Measurements from ENCODE around the gene NISCH. TPM values are rescaled to one million over a fixed set of nuclear protein-coding genes. Genes with fewer than 3 reads are reported as not detected.

The NISCH gene
- total RNA-seq, 1 experiment from 2014 or later, result 72.8 TPM

DNA sequence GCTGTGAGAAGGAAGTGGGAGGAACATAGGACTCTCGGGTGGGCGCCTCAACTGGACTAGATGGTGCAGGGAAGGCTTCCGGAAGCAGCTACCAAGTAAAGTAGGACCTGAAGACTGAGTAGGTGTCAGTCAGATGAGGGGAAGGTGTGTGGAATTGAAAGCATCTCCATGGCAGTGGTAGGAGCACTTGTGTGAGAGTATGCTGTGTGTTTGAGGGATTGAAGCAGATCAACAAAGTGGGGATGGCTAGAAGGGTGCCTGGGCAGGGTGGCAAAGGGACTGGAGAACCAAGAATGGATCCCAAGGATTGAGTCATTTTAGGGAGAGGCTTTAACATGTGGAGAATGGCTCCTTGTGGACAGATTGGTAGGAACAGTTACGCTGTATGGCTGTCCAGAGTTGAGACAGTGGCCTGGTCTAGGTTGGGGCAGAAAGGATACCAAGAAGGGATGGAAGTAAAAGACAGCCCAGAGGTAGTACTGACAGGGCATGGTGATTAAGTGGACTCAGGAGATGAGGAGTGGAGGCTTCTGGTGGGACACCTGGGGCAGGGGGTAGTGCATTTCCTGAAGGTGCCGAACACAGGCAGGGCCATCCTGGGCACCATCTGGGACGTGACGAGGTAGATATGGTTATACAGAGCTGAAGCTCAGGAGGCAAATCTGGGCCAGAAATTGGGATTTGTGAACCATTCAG is 82.5 kb downstream of the NISCH start:
- Histone ChIP-seq H3K36me3 (ENCODE audit: control insufficient read depth in 1 of 2, insufficient read depth in 2 of 2, low read length in 2 of 2) (peaks cover 0 to 7% of the 10 kb centered on the region in 2 experiments; a peak in 1 of 4 replicates), H3K27ac (ENCODE audit: low read depth, low read length) (peak overlapping the region; percentile 79; the same call in 1 of the 2 replicates), H3K79me2 (ENCODE audit: insufficient read depth, low read length) (peaks cover 59% of the 10 kb centered on the region), H3K4me1 (ENCODE audit: control insufficient read depth in 1 of 2, insufficient read depth in 2 of 2, low read length in 2 of 2) (peaks cover 7 to 24% of the 10 kb centered on the region in 2 experiments; a peak in 3 of 4 replicates), H3K4me3 (replicated peaks in 1 of 2; ENCODE audit: low read depth in 1 of 2, low read length in 2 of 2) (peak overlapping the region; percentile 86 to 93), H3K27me3 (ENCODE audit: insufficient read depth, low read length) (no peaks in the 10 kb centered on the region), H3K9ac (ENCODE audit: low read length) (peak overlapping the region; percentile 98), H3K9me2 (ENCODE audit: insufficient read depth) (no peaks in the 10 kb centered on the region), H3K4me2 (ENCODE audit: low read length) (peak overlapping the region; percentile 84), H4K20me1 (ENCODE audit: insufficient read depth) (no peaks in the 10 kb centered on the region), H2AFZ (ENCODE audit: low read depth, low read length, poor library complexity, severe bottlenecking) (no peak overlapping the region), H3K9me3 (ENCODE audit: control insufficient read depth in 1 of 2, insufficient read depth in 1 of 2, low read depth in 1 of 2, low read length in 2 of 2) (no peaks in the 10 kb centered on the region)
- ChIA-PET RAD21 (ENCODE audit: low non-redundant PET in 1 of 2, low total read pairs in 2 of 2, uncharacterized antibody in 2 of 2, unreplicated experiment in 2 of 2) (no interaction called here), CTCF (no interaction called here), POLR2A (interaction anchor here (1.2 kb wide), 1 partner anchor 99 kb away, joined by 3 read pairs; no protein-coding TSS in a partner anchor)
- ATAC-seq, result no peak
- no peak for DNase-seq (ENCODE audit: low read depth, low spot score)
- BruUV-seq (replicated peaks), result no TSS peak
- TF ChIP-seq JUND (IDR thresholded peaks at IDR 0.05), result no peak
- TF ChIP-seq POLR2AphosphoS5 (IDR thresholded peaks at IDR 0.05; ENCODE audit: low read depth, low read length), result no peak
- TF ChIP-seq CBX3 (IDR thresholded peaks at IDR 0.05; ENCODE audit: low read depth), result no peak
- intact Hi-C loops (cut with micrococcal nuclease), result loop anchor here (2.0 kb wide), 1 partner anchor 145 kb away; no protein-coding TSS in a partner anchor

DNA sequence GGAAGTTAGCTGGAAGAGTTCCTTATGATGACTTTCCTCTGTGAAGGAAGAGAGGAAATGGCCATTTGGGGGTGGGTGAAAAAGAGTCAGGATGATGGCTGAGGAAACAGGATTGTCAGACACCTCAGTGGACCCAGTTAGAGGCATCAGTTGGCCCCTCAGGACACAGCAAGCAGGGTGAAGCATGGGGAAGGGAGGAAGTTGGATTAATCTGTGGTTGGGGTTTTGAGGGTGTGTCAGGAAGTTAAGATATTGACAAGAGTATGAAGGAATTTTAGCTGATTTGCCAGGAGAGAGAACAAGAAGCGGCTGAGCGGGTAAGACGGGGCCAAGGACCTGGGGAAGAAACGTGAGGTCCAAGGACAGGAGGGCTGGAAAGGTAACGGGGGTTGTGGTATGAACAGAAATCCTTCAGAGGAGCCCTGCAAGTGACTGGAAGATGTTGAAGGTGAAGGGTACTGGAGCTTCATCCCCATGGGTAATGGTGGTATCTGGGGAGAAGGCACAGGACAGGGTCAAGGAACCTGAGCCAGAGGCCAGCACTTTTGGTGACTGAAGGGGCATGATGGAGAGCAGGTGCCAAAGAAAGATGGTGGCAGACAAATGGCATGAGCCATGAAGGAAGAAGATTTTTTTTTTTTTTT is 83.7 kb downstream of the NISCH start:
- H3K9ac ChIP-seq (ENCODE audit: low read length), result no peak overlapping the region
- intact Hi-C loops (cut with micrococcal nuclease), result no loop called here
- H3K9me3 ChIP-seq (ENCODE audit: control insufficient read depth in 1 of 2, insufficient read depth in 1 of 2, low read depth in 1 of 2, low read length in 2 of 2), result no peaks in the 10 kb centered on the region
- ChIA-PET CTCF (no interaction called here), POLR2A (interaction anchor here (0.7 kb wide), 1 partner anchor 328 kb away, joined by 3 read pairs; no protein-coding TSS in a partner anchor), RAD21 (ENCODE audit: low non-redundant PET in 1 of 2, low total read pairs in 2 of 2, uncharacterized antibody in 2 of 2, unreplicated experiment in 2 of 2) (no interaction called here)
- peaks cover 7 to 21% of the 10 kb centered on the region in 2 experiments; a peak in 3 of 4 replicates for H3K4me1 ChIP-seq (ENCODE audit: control insufficient read depth in 1 of 2, insufficient read depth in 2 of 2, low read length in 2 of 2)
- no peak for ATAC-seq
- H3K79me2 ChIP-seq (ENCODE audit: insufficient read depth, low read length), result peaks cover 55% of the 10 kb centered on the region
- no peak overlapping the region for H2AFZ ChIP-seq (ENCODE audit: low read depth, low read length, poor library complexity, severe bottlenecking)
- no peak overlapping the region for H3K4me3 ChIP-seq (replicated peaks in 1 of 2; ENCODE audit: low read depth in 1 of 2, low read length in 2 of 2)
- no peak overlapping the region for H3K4me2 ChIP-seq (ENCODE audit: low read length)
- peaks cover 0 to 7% of the 10 kb centered on the region in 2 experiments; a peak in 1 of 4 replicates for H3K36me3 ChIP-seq (ENCODE audit: control insufficient read depth in 1 of 2, insufficient read depth in 2 of 2, low read length in 2 of 2)
- DNase-seq (ENCODE audit: low read depth, low spot score), result no peak
- H3K27me3 ChIP-seq (ENCODE audit: insufficient read depth, low read length), result no peaks in the 10 kb centered on the region
- BruUV-seq (replicated peaks), result no TSS peak
- H3K27ac ChIP-seq (ENCODE audit: low read depth, low read length), result no peak overlapping the region
- H3K9me2 ChIP-seq (ENCODE audit: insufficient read depth), result no peaks in the 10 kb centered on the region
- no peaks in the 10 kb centered on the region for H4K20me1 ChIP-seq (ENCODE audit: insufficient read depth)
- TF ChIP-seq SRF (IDR thresholded peaks at IDR 0.05; ENCODE audit: low read depth) (no peak), RAD21 (IDR thresholded peaks at IDR 0.05; ENCODE audit: low read depth) (no peak), ZFX (IDR thresholded peaks at IDR 0.05) (no peak), SP1 (IDR thresholded peaks at IDR 0.05; ENCODE audit: low read depth) (no peak)
- TF ChIP-seq, protein P1, sequence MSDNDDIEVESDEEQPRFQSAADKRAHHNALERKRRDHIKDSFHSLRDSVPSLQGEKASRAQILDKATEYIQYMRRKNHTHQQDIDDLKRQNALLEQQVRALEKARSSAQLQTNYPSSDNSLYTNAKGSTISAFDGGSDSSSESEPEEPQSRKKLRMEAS (IDR thresholded peaks at IDR 0.05), result no peak
- TF ChIP-seq, protein P2, sequence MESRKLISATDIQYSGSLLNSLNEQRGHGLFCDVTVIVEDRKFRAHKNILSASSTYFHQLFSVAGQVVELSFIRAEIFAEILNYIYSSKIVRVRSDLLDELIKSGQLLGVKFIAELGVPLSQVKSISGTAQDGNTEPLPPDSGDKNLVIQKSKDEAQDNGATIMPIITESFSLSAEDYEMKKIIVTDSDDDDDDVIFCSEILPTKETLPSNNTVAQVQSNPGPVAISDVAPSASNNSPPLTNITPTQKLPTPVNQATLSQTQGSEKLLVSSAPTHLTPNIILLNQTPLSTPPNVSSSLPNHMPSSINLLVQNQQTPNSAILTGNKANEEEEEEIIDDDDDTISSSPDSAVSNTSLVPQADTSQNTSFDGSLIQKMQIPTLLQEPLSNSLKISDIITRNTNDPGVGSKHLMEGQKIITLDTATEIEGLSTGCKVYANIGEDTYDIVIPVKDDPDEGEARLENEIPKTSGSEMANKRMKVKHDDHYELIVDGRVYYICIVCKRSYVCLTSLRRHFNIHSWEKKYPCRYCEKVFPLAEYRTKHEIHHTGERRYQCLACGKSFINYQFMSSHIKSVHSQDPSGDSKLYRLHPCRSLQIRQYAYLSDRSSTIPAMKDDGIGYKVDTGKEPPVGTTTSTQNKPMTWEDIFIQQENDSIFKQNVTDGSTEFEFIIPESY (IDR thresholded peaks at IDR 0.05; ENCODE audit: extremely low read depth, insufficient replicate concordance, low read length), result no peak
- TF ChIP-seq, protein P3, sequence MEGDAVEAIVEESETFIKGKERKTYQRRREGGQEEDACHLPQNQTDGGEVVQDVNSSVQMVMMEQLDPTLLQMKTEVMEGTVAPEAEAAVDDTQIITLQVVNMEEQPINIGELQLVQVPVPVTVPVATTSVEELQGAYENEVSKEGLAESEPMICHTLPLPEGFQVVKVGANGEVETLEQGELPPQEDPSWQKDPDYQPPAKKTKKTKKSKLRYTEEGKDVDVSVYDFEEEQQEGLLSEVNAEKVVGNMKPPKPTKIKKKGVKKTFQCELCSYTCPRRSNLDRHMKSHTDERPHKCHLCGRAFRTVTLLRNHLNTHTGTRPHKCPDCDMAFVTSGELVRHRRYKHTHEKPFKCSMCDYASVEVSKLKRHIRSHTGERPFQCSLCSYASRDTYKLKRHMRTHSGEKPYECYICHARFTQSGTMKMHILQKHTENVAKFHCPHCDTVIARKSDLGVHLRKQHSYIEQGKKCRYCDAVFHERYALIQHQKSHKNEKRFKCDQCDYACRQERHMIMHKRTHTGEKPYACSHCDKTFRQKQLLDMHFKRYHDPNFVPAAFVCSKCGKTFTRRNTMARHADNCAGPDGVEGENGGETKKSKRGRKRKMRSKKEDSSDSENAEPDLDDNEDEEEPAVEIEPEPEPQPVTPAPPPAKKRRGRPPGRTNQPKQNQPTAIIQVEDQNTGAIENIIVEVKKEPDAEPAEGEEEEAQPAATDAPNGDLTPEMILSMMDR (IDR thresholded peaks at IDR 0.05 in 2 of 3, conservative IDR thresholded peaks at IDR 0.05 in 1 of 3; ENCODE audit: borderline replicate concordance in 1 of 3, insufficient read depth in 1 of 3, low read depth in 2 of 3, low read length in 2 of 3), result no peak
- TF ChIP-seq, protein P4, sequence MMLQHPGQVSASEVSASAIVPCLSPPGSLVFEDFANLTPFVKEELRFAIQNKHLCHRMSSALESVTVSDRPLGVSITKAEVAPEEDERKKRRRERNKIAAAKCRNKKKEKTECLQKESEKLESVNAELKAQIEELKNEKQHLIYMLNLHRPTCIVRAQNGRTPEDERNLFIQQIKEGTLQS (IDR thresholded peaks at IDR 0.05), result no peak

All from HCT116 (cell line).